Smooth muscle cell (in vitro differentiated cells): ENCODE data around the gene PSME1. TPM values are rescaled to one million over a fixed set of nuclear protein-coding genes. Genes with fewer than 3 reads are reported as not detected.

Experiments used
- DNase-seq: peaks from one replicate; lab custom pipeline; 2025; ENCODE audit not compliant: unreplicated experiment; lab: John Stamatoyannopoulos, UW
- H2AFZ ChIP-seq: fragments of 200-600 bp; sonication (generic); 2 replicates; pipeline ENCODE4 v1.6.0; 2016; ENCODE audit warnings: antibody characterized with exemption, low read depth, mild to moderate bottlenecking
- H3F3A ChIP-seq: fragments of 200-600 bp; sonication (generic); 2 replicates; pipeline ENCODE4 v1.6.0; 2017; ENCODE audit warnings: antibody characterized with exemption, low read depth
- H3K27ac ChIP-seq: fragments of 200-600 bp; sonication (generic); 2 replicates; pipeline ENCODE4 v1.5.1; 2016; ENCODE audit warnings: low read depth, mild to moderate bottlenecking
- H3K27me3 ChIP-seq: fragments of 200-600 bp; sonication (generic); 2 replicates; pipeline ENCODE4 v1.6.1; 2016; ENCODE audit warnings: low read depth, mild to moderate bottlenecking
- H3K36me3 ChIP-seq: fragments of 200-600 bp; sonication (generic); 2 replicates; pipeline ENCODE4 v1.5.1; 2016; ENCODE audit warnings: low read depth
- H3K4me1 ChIP-seq: fragments of 200-600 bp; sonication (generic); 2 replicates; pipeline ENCODE4 v1.5.1; 2016; ENCODE audit warnings: low read depth
- H3K4me2 ChIP-seq: fragments of 200-600 bp; sonication (generic); 2 replicates; pipeline ENCODE4 v1.6.0; 2016; ENCODE audit warnings: mild to moderate bottlenecking
- H3K4me3 ChIP-seq: fragments of 200-600 bp; sonication (generic); 2 replicates; pipeline ENCODE4 v1.5.1; 2016; ENCODE audit warnings: mild to moderate bottlenecking
- H3K79me2 ChIP-seq: fragments of 200-600 bp; sonication (generic); 2 replicates; pipeline ENCODE4 v1.6.0; 2016; ENCODE audit warnings: low read depth, mild to moderate bottlenecking
- H3K9ac ChIP-seq: fragments of 200-600 bp; sonication (generic); 2 replicates; pipeline ENCODE4 v1.6.0; 2016; ENCODE audit warnings: low read depth
- H3K9me3 ChIP-seq: fragments of 200-600 bp; sonication (generic); replicated peaks from 2 replicates; pipeline ENCODE4 v1.5.1; 2016; ENCODE audit warnings: low read depth
- H4K20me1 ChIP-seq: fragments of 200-600 bp; sonication (generic); 2 replicates; pipeline ENCODE4 v1.6.0; 2016; ENCODE audit warnings: low read depth
- WGBS: methylation state at CpG from one replicate; pipeline ENCODE4 v1.1.7; 2016; ENCODE audit warnings: low lambda C conversion rate; 5-methylcytosine and 5-hydroxymethylcytosine counted together
- polyA plus RNA-seq: library from polyadenylated mRNA; unstranded; fragments of >200 nt; fragmentation: Nextera tagmentation; extraction: Ambion mirVana; gene quantifications from 2 replicates; pipeline ENCODE4 v1.2.1, GENCODE V29; 2016
- total RNA-seq: library from RNA; depleted of rRNA; stranded (reverse); fragments of >200 nt; gene quantifications from 2 replicates; pipeline ENCODE4 v1.2.3, GENCODE V29; 2014
- TF ChIP-seq, protein P1 (sequence below): fragments of 200-600 bp; sonication (generic); IDR thresholded peaks from 2 replicates; pipeline ENCODE4 v1.5.1; 2017; ENCODE audit warnings: borderline replicate concordance, mild to moderate bottlenecking, antibody characterized with exemption; ENCODE audit not compliant: insufficient read depth, poor library complexity, severe bottlenecking

PSME1 gene
- total and polyA plus RNA-seq, 2 experiments from 2014 or later = 41.4 to 94.1 TPM

DNA sequence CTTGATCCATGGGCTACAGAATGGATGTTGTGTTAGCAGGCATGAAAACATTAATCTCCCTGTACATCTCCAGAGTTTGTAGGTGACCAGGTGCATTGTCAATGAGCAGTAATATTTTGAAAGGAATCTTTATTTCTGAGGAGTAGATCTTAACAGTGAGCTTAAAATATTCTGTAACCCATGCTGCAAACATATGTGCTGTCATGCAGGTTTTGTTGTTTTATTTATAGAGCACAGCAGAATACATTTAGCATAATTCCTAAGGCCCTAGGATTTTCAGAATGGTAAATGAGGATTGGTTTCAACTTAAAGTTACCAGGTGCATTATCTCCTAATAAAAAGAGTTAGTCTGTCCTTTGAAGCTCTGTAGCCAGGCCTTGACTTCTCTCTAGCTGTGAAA lies 9.1 kb upstream of the PSME1 start:
- Histone ChIP-seq H2AFZ (no peak overlapping the region), H3K4me1 (no peaks in the 10 kb centered on the region), H3K9ac (no peak overlapping the region), H3K9me3 (no peaks in the 10 kb centered on the region), H3K27ac (no peak overlapping the region), H3K4me3 (no peak overlapping the region), H3K79me2 (no peaks in the 10 kb centered on the region), H3K36me3 (no peaks in the 10 kb centered on the region), H4K20me1 (no peaks in the 10 kb centered on the region), H3F3A (no peaks in the 10 kb centered on the region), H3K4me2 (no peak overlapping the region), H3K27me3 (no peaks in the 10 kb centered on the region)
- DNase-seq = no peak
- TF ChIP-seq, protein P1, sequence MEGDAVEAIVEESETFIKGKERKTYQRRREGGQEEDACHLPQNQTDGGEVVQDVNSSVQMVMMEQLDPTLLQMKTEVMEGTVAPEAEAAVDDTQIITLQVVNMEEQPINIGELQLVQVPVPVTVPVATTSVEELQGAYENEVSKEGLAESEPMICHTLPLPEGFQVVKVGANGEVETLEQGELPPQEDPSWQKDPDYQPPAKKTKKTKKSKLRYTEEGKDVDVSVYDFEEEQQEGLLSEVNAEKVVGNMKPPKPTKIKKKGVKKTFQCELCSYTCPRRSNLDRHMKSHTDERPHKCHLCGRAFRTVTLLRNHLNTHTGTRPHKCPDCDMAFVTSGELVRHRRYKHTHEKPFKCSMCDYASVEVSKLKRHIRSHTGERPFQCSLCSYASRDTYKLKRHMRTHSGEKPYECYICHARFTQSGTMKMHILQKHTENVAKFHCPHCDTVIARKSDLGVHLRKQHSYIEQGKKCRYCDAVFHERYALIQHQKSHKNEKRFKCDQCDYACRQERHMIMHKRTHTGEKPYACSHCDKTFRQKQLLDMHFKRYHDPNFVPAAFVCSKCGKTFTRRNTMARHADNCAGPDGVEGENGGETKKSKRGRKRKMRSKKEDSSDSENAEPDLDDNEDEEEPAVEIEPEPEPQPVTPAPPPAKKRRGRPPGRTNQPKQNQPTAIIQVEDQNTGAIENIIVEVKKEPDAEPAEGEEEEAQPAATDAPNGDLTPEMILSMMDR = no peak

DNA sequence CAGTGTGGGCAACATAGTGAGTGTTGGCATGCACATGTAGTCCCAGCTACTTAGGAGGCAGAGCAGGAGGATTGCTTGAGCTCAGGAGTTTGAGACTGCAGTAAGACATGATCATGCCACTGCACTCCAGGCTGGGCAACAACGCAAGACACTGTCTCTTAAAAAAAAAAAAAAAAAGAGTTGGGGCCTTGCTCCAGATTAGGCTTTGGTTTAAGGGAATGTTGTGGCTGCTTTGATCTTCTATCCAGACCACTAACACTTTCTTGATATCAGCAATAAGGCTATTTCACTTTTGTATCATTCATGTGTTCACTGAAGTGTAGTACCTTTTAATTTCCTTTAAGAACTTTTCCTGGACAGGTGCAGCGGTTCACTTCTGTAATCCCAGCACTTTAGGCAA lies 8.3 kb upstream of the PSME1 start:
- Histone ChIP-seq H3K9ac (no peak overlapping the region), H2AFZ (no peak overlapping the region), H3K4me1 (no peaks in the 10 kb centered on the region), H3K27ac (no peak overlapping the region), H3K27me3 (no peaks in the 10 kb centered on the region), H3K9me3 (no peaks in the 10 kb centered on the region), H3K4me3 (no peak overlapping the region), H3K4me2 (no peak overlapping the region), H3F3A (no peaks in the 10 kb centered on the region), H3K36me3 (no peaks in the 10 kb centered on the region), H4K20me1 (no peaks in the 10 kb centered on the region), H3K79me2 (no peaks in the 10 kb centered on the region)
- TF ChIP-seq, protein P1 = no peak
- DNase-seq = no peak
- WGBS = 76% methylated on average over 2 of the region's 2 CpGs

DNA sequence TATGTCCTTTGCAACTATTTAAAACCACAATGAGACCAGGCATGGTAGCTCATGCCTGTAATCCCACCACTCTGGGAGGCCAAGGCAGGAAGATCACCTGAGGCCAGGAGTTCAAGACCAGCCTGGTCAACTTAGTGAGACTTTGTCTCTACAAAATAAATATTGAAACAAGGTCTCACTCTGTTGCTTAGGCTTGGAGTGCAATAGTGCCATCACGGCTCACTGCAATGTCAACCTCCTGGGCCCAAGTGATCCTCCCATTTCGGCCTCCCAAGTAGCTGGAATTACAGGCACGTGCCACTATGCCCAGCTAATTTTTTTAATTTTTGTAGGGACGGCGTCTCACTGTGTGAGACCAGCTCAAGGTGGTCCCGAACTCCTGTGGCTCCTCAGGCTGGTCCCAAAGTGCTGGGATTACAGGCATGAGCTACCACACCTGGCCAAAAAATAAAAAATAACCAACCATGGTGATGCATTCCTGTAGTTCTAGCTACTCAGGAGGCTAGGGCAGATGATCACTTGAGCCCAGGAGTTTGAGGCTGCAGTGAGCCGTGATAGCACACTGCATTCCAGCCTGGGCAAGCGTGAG lies 6.5 kb upstream of the PSME1 start:
- DNase-seq = no peak
- Histone ChIP-seq H3K4me2 (no peak overlapping the region), H4K20me1 (no peaks in the 10 kb centered on the region), H3K9me3 (no peaks in the 10 kb centered on the region), H3K79me2 (no peaks in the 10 kb centered on the region), H3K27ac (no peak overlapping the region), H3K27me3 (no peaks in the 10 kb centered on the region), H2AFZ (no peak overlapping the region), H3K9ac (no peak overlapping the region), H3F3A (no peaks in the 10 kb centered on the region), H3K4me3 (no peak overlapping the region), H3K4me1 (no peaks in the 10 kb centered on the region), H3K36me3 (no peaks in the 10 kb centered on the region)
- TF ChIP-seq, protein P1 = no peak
- WGBS = 88% methylated on average over 8 of the region's 8 CpGs

DNA sequence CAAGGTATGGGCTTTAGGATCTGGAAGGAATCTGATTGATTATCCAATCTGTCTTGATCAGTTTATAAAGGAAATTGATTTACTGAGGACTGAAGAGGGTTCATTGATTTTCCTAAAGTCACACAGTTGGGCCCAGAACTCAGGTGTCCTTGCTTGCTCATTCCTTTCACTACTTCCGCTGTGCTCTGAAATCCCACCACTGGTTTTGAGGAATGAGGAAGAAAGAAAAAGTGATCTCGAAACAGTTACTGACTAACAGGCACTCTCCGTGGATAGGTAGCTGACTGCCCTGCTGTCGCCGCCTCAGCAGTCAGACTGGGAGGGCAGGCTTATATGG lies 5.6 kb upstream of the PSME1 start, which contains the start of gene FITM1:
TSS of gene FITM1 (plus strand) at position 280 of the 337 bp plus-strand sequence. CDS start 905 bp downstream, outside the sequence.
- no peak within 1 kb of the TSS for H3K4me2 ChIP-seq
- H3K9ac ChIP-seq = no peak within 1 kb of the TSS
- H3K9me3 ChIP-seq = no peaks in the 10 kb centered on the region
- no peak within 1 kb of the TSS for H3K27ac ChIP-seq
- H3K4me3 ChIP-seq = no peak within 1 kb of the TSS
- TF ChIP-seq, protein P1 = no peak
- H3K27me3 ChIP-seq = no peaks in the 10 kb centered on the region
- no peaks in the 10 kb centered on the region for H3K79me2 ChIP-seq
- H3F3A ChIP-seq = no peaks in the 10 kb centered on the region
- no peak for DNase-seq
- no peaks in the 10 kb centered on the region for H3K36me3 ChIP-seq
- no peak within 1 kb of the TSS for H2AFZ ChIP-seq
- 84% methylated on average over 5 of the region's 5 CpGs for WGBS
- no peaks in the 10 kb centered on the region for H4K20me1 ChIP-seq
- peaks cover 2% of the 10 kb centered on the region for H3K4me1 ChIP-seq
